ENCODE data around the gene PI4KB. TPM values are rescaled to one million over a fixed set of nuclear protein-coding genes. Genes with fewer than 3 reads are reported as not detected.

PI4KB gene
- total RNA-seq, 2 donors from 2014 or later: 47.2 to 53.5 TPM

DNA sequence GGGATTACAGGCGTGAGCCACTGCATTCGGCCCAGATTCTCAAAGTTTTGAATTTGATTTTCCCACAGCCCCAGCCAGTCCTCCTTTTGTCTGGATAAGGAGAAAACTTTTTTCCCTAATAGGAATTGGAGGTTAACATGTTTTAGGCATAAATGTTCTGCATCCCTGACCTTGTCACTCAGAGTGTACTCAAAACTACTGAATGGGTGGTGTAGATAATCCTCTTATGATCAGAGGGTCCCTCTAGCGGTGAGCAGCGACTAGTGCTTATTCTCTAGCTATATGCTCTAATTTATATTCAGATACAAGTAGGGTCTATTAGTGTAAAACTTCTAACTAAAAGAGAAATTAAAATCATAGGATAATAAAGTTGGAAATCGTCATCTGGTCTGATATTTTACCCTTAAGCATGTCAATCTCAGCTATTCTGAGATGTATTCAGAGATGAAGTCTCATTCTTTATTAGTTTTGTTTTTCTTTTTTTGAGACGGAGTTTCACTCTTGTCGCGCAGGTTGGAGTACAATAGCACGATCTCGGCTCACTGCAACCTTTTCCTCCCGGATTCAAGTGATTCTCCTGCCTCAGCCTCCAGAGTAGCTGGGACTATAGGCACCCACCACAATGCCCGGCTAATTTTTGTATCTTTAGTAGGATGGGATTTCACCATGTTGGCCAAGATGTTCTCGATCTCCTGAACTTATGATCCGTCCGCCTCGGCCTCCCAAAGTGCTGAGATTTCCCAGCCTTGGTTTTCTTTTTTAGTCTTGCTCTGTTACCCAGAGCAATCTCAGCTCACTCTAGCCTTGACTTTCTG, 75.4 kb downstream of the PI4KB start:
- TF ChIP-seq, protein P1, sequence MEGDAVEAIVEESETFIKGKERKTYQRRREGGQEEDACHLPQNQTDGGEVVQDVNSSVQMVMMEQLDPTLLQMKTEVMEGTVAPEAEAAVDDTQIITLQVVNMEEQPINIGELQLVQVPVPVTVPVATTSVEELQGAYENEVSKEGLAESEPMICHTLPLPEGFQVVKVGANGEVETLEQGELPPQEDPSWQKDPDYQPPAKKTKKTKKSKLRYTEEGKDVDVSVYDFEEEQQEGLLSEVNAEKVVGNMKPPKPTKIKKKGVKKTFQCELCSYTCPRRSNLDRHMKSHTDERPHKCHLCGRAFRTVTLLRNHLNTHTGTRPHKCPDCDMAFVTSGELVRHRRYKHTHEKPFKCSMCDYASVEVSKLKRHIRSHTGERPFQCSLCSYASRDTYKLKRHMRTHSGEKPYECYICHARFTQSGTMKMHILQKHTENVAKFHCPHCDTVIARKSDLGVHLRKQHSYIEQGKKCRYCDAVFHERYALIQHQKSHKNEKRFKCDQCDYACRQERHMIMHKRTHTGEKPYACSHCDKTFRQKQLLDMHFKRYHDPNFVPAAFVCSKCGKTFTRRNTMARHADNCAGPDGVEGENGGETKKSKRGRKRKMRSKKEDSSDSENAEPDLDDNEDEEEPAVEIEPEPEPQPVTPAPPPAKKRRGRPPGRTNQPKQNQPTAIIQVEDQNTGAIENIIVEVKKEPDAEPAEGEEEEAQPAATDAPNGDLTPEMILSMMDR (IDR thresholded peaks at IDR 0.05): peak; percentile 76
- H3K4me3 ChIP-seq: no peak overlapping the region
- H3K36me3 ChIP-seq: peaks cover 6% of the 10 kb centered on the region
- H3K27me3 ChIP-seq: no peaks in the 10 kb centered on the region
- no peaks in the 10 kb centered on the region for H3K4me1 ChIP-seq
- no peaks in the 10 kb centered on the region for H3K9me3 ChIP-seq
- H3K27ac ChIP-seq: no peak overlapping the region
- intact Hi-C loops (cut with DNase I): loop anchor here (5.0 kb wide), 1 partner anchor 55 kb away; the partner anchor contains the start of gene PIP5K1A
- H3K9ac ChIP-seq (ENCODE audit: low read depth in 2 of 2, low read length in 2 of 2): no peak overlapping the region
- peak; percentile 66 for DNase-seq

DNA sequence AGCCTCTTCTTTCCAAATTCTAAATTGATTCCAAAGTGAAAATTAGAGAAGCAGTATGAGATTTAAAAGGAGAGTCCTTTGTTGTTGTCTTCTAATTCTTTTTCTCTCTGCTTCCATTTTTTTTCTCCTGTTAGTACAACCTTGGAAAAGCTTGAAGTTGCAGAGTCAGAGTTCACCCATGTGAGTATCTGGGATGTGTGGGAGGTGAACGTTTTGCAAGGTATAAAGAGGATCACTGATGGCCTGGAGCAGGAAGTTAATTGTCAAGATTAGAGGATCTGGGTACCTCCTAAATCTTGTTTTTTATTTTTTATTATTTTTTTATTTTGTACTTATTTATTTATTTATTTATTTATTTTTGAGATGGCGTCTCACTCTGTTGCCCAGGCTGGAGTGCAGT, 80.4 kb downstream of the PI4KB start:
- Histone ChIP-seq H3K9ac (ENCODE audit: low read depth in 2 of 2, low read length in 2 of 2) (no peak overlapping the region), H3K4me1 (no peaks in the 10 kb centered on the region), H3K27ac (no peak overlapping the region), H3K36me3 (peaks cover 15% of the 10 kb centered on the region), H3K4me3 (no peak overlapping the region), H3K27me3 (no peaks in the 10 kb centered on the region), H3K9me3 (no peaks in the 10 kb centered on the region)
- TF ChIP-seq, protein P1 (IDR thresholded peaks at IDR 0.05): no peak
- DNase-seq: no peak
- intact Hi-C loops (cut with DNase I): no loop called here

DNA sequence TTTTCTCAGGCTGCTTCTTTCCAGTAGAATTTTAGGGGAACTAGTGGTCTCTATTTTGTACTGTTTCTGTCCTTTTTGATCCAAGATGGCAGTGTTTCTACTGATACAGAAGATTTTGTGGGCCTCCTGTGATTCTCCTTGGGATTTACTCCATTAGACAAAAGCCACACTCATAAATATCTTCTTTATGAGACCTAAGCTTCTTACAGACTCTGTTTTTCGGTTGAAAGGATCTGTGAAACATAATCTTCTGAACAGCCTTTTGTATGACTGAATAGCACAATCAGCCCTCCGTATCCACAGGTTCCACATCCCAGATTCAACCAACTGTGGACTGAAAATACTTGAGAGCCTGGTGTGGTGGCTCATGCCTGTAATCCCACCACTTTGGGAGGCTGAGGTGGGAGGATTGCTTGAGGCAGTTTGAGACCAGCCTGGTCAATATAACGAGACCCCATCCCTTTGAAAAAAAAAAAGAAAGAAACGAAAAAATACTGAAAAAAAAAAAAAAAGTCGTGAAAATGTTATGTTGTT, 83.5 kb downstream of the PI4KB start:
- Histone ChIP-seq H3K27me3 (no peaks in the 10 kb centered on the region), H3K36me3 (peaks cover 20% of the 10 kb centered on the region), H3K4me1 (no peaks in the 10 kb centered on the region), H3K9me3 (no peaks in the 10 kb centered on the region), H3K9ac (ENCODE audit: low read depth in 2 of 2, low read length in 2 of 2) (no peak overlapping the region), H3K27ac (no peak overlapping the region), H3K4me3 (no peak overlapping the region)
- TF ChIP-seq, protein P1 (IDR thresholded peaks at IDR 0.05): no peak
- intact Hi-C loops (cut with DNase I): no loop called here
- DNase-seq: no peak

DNA sequence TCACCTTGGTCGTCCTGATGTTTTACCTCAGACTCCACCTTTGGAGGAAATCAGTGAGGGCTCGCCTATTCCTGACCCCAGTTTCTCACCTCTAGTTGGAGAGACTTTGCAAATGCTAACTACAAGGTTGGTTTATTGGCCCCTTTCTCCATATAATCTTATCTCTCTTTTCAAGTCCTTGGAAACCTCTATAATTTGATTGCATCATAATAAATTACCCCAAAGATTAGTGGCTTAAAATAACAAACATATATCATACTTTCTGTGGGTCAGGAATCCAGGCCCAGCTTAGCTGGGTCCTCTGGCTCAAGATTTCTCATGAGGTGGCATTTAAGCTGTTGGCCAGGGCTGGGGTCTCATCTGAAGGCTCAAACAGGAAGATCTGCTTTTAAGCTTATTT, 84.8 kb downstream of the PI4KB start:
- Histone ChIP-seq H3K36me3 (peaks cover 26% of the 10 kb centered on the region), H3K27ac (no peak overlapping the region), H3K9me3 (no peaks in the 10 kb centered on the region), H3K4me1 (no peaks in the 10 kb centered on the region), H3K4me3 (no peak overlapping the region), H3K27me3 (no peaks in the 10 kb centered on the region), H3K9ac (ENCODE audit: low read depth in 2 of 2, low read length in 2 of 2) (no peak overlapping the region)
- no peak for DNase-seq
- TF ChIP-seq, protein P1 (IDR thresholded peaks at IDR 0.05): no peak
- intact Hi-C loops (cut with DNase I): no loop called here

Other genes with a start within 250 kb of the PI4KB start
- gene SEMA6C, start 180.8 kb downstream of the PI4KB start, total RNA-seq: 1 to 10 TPM; 1.6 to 3.2 TPM
- 1 to 10 TPM in 1 of 2 donors, under 1 TPM in 1; 0.72 to 1.2 TPM for gene TNFAIP8L2, start 170.8 kb downstream of the PI4KB start, total RNA-seq
- 1 to 10 TPM; 6.8 to 7.2 TPM for gene LYSMD1, start 161.5 kb downstream of the PI4KB start, total RNA-seq
- gene SCNM1, start 161.3 kb downstream of the PI4KB start, total RNA-seq: 10 to 100 TPM; 22.7 to 31.8 TPM
- under 1 TPM in 1 of 2 donors, not detected in 1; 0.67 TPM for gene TMOD4, start 151.4 kb downstream of the PI4KB start, total RNA-seq
- gene VPS72, start 137.2 kb downstream of the PI4KB start, total RNA-seq: 10 to 100 TPM; 38.8 TPM
- gene PIP5K1A, start 128.9 kb downstream of the PI4KB start, total RNA-seq: 10 to 100 TPM; 33.3 to 38.9 TPM
- gene PSMD4, start 72.7 kb downstream of the PI4KB start, total RNA-seq: 100 to 1,000 TPM; 103 to 158 TPM
- gene ZNF687, start 45.1 kb downstream of the PI4KB start, total RNA-seq: 10 to 100 TPM; 27.5 to 28.4 TPM
- gene RFX5, start 19.8 kb upstream of the PI4KB start, total RNA-seq: 10 to 100 TPM; 28.6 to 44.1 TPM
- 100 to 1,000 TPM; 744 to 902 TPM for gene SELENBP1, start 45.3 kb upstream of the PI4KB start, total RNA-seq
- 100 to 1,000 TPM; 179 to 273 TPM for gene PSMB4, start 72.2 kb upstream of the PI4KB start, total RNA-seq
- gene POGZ, start 132.1 kb upstream of the PI4KB start, total RNA-seq: 10 to 100 TPM; 49.6 to 50.0 TPM
- 100 to 1,000 TPM; 118 to 148 TPM for gene CGN, start 184.0 kb upstream of the PI4KB start, total RNA-seq
- gene TUFT1, start 212.9 kb upstream of the PI4KB start, total RNA-seq: 10 to 100 TPM; 25.5 to 40.6 TPM